Stimulated activated CD8-positive, alpha-beta memory T cell treated with anti-CD3 and anti-CD28 coated beads, Interleukin-7, amount 100 ng/mL, for 4 hours (primary cell): ENCODE data around the gene MCAM.

Experiments
- DNase-seq, 2 donors: peaks; one replicate each; pipeline ENCODE4 v3.0.0-alpha.2; 2020; ENCODE audit warnings: low read depth in 2 of 2

Gene MCAM

GRCh38 chr11:119307219-119307618 lies 9.7 kb downstream of the MCAM start:
- no peak for DNase-seq

GRCh38 chr11:119306373-119306890 lies 10.5 kb downstream of the MCAM start:
- no peak for DNase-seq

- no peak for DNase-seq
These were observed 11.2 kb downstream of the MCAM start for GRCh38 chr11:119305556-119306372.

- DNase-seq, result no peak
These were observed 13.7 kb downstream of the MCAM start for GRCh38 chr11:119303227-119303718.

GRCh38 chr11:119300198-119300964 lies 16.5 kb downstream of the MCAM start:
- DNase-seq, result no peak

- DNase-seq, result no peak
These were observed 17.5 kb downstream of the MCAM start for GRCh38 chr11:119299416-119299815.

GRCh38 chr11:119298726-119299125 lies 18.2 kb downstream of the MCAM start:
- no peak for DNase-seq

GRCh38 chr11:119297938-119298337 lies 19.0 kb downstream of the MCAM start:
- no peak for DNase-seq

GRCh38 chr11:119295178-119295577 lies 21.8 kb downstream of the MCAM start:
- DNase-seq, result no peak

GRCh38 chr11:119293461-119293860 lies 23.5 kb downstream of the MCAM start:
- no peak for DNase-seq

- DNase-seq, result no peak
These were observed 25.9 kb downstream of the MCAM start for GRCh38 chr11:119290894-119291497.

GRCh38 chr11:119288219-119288618 lies 28.7 kb downstream of the MCAM start:
- DNase-seq, result no peak

- no peak for DNase-seq
These were observed 31.5 kb downstream of the MCAM start for GRCh38 chr11:119285431-119285830.

- no peak for DNase-seq
These were observed 32.4 kb downstream of the MCAM start for GRCh38 chr11:119284344-119285157.

- DNase-seq, result no peak
These were observed 34.4 kb downstream of the MCAM start for GRCh38 chr11:119282495-119282894.

GRCh38 chr11:119277660-119278059 lies 39.3 kb downstream of the MCAM start:
- no peak for DNase-seq

GRCh38 chr11:119273721-119274120 lies 43.2 kb downstream of the MCAM start:
- no peak for DNase-seq

GRCh38 chr11:119267645-119268044 lies 49.3 kb downstream of the MCAM start:
- DNase-seq, result no peak

- DNase-seq, result no peak
These were observed 50.2 kb downstream of the MCAM start for GRCh38 chr11:119266517-119267255.

- no peak for DNase-seq
These were observed 50.9 kb downstream of the MCAM start for GRCh38 chr11:119266063-119266462.
